ENCODE measurements around the gene TBC1D32.
"Not testable (repeated sequence)": the region's sequence is repeated elsewhere in the genome, so short reads cannot be mapped to it uniquely, and the experiment has no call there.

TBC1D32 gene

DNA sequence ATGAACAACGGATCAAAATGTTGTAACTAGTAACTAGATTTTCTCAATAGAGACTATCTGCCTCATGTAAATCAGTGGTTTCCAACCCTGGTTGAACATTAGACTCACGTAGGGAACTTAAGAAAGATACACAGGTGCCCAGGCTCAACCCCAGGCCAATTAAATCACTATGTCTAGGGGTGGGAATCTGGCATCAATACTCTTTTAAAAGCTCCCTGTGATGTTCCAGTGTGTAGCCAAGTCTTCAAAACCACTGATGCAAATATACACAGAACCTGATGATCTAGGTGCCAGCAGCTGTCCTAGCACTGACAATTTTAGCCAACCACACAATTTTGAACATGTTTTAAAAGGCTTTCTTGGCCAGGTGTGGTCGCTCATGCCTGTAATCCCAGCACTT is 128.7 kb downstream of the TBC1D32 start:
- no peak for DNase-seq

DNA sequence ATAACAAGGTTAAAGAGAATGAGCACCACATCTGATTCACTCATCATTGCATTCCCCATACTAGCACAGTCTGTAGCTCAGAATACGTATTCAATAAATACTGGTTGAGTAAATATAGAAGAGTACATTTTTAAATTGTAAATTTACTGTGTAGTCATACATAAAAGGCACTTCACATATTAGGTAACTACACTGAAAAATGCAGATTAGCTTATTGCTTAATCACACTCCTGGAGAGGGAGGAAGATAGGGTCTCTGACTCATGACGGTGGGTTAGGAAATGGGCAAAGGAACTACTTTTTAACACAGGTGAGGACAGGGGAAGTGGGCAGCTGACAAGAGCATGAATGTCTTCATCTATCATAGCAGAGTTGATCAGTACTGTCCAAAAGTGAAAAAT is 133.2 kb downstream of the TBC1D32 start:
- no peak for DNase-seq

DNA sequence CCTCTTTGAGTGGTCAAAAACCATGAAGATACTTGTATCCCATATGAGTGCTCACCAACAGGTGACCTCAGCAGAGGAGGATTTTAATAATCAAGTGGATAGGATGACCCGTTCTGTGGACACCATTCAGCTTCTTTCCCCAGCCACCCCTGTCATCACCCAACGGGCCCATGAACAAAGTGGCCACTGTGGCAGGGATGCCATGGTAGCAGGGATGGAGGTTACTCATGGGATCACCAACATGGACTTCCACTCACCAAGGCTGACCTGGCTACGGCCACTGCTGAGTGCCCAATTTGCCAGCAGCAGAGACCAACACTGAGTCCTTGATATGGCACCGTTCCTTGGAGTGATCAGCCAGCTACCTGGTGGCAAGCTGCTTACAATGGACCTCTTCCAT is 138.2 kb downstream of the TBC1D32 start:
- DNase-seq = not testable (repeated sequence)

DNA sequence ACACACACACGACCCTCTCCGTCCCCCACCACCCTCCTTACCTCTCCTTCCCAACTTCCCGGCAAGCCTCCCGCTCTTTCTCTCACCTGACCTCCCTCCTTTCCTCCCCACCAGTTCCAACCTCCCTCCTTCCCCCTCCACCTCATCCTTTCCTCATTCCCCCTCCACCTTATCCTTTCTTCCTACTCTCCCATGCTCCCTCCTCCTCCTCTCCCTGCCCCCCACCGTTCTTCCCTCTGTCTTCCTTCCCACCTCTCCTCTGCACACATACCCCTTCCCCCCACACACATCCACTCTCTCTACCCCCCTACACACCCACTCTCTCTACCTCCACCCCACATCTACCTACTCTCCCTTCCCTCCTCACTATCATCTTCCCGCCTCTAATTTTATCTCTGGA is 144.2 kb downstream of the TBC1D32 start:
- DNase-seq = no peak

DNA sequence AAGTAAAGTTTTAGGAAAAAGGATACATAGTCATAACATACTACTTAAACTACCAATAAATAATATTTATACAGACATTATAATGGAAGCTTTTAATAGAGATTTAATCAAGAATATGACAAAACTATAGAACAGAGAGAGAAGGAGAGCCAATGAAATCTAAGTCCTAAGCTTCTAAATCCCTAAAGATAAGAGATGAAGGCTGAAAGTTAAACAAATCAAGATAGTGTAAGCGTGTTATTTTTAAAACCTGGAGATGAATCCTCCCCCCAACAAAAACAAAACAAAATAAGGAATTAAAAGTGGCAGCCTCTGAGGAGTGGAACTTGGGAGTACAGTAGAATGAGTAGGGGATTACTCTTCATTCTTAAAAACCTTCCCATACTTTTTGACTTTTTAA is 145.9 kb downstream of the TBC1D32 start:
- DNase-seq = no peak

DNA sequence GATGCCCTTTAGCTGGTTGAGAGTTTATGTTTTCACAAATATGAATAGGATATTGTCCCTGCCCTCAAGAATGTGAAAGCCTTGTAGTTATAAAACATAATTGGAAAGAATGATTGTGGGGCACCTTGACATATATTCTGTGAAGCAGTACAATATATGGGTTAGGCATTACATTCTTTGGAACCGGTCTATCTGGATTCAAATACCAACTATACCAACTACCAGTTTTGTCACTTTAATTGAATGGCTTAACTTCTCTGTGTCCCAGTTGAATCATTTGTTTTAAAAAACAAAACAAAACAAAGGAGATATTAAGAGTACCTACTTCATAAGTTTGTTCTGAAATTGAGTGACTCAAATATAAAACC is 146.5 kb downstream of the TBC1D32 start:
- no peak for DNase-seq

DNA sequence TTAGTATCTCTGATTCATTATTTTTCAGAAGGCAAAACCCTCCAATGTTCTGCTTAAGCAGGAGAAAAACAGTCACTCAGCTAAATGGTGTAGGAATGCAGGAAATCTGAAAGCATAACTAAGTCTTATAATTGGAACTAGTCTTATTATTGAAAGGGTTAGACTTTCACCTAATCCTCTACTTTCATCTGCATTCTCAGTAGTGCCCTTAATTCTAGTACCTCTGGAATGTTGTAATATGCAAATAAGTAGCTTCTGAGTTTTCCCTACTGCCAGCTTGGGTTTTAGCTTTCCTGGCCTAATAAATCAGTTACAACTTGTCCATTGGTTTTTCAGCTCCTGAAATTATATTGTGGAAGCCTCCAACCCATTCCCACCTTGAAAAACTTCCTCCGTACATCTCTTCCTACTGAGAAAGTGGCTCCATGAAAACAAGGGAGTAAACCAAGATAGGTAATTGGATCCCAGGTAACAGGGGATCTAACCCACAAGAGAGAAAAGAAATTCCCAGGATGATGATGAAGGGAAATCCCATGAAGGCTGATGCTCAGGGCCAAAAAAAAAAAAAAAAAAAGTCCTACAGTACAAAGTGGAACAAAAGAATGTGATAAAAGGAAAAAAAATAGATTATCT is 147.0 kb downstream of the TBC1D32 start:
- DNase-seq = no peak

DNA sequence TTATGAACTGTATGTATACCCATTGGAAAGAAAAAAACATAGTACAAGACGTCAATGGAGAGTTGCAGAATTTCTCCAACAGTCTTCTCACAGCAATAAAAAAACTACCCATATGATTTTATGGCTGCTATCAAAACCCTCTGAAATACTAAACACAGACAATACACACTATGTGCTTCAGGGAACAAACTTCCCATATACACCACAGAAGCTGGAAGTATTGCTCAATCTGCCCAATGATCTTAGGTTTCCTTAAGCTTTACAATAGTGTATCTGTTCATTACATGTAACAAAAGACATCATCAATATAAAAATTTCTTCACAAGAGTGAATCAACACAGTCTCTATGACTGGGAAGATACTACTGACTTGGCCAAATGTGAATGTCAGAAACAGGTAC is 150.5 kb downstream of the TBC1D32 start:
- DNase-seq = no peak

DNA sequence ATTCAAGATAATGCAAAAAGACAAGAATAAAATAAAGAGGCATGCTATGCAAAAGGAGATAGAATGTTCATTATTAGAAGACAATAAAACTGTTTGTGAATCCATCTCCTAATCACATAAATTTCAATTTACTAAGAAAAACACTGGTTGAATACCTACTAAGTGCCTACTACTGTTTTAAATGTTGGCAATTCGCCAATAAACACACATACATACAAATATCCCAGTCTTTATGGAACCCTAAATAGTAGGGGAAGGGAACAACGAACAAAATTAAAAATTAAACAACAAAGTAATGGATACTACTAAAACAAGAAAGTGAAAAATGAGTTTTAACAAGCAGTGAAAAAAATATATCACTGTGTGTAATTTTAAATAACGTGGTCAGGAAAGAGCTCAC is 158.5 kb downstream of the TBC1D32 start:
- no peak for DNase-seq

DNA sequence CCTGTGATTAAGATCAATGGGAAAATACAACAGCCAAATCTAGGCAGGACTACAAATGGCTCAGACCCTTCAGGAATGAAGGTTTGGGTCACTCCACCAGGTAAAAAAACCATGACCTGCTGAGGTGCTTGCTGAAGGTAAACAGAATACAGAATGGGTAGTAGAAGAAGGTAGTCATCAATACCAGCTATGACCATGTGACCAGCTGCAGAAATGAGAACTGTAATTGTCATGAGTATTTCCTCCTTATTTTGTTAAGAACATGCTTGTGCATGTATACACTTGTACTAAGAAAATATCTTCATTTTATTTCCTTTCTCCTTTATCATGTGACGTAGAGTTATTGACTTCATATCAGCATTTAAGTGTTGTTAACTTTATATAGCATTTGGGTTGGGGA is 161.8 kb downstream of the TBC1D32 start:
- DNase-seq = not testable (repeated sequence)

DNA sequence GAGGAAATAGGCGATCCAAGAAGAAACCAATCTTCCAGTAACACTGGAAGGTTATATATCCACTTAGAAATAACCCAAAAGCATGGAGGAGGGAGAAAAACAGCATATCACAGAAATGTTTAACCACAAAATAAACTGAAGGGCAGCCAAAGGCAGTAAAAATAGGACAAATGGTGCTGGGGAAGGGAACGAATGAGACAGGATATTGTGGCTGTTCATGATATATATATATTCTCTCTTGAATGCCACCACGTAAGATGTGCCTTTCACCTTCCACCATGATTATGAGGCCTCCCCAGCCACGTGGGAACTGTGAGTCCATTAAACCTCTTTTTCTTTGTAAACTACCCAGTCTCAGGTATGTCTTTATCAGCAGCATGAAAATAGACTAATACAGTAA is 162.4 kb downstream of the TBC1D32 start:
- no peak for DNase-seq

DNA sequence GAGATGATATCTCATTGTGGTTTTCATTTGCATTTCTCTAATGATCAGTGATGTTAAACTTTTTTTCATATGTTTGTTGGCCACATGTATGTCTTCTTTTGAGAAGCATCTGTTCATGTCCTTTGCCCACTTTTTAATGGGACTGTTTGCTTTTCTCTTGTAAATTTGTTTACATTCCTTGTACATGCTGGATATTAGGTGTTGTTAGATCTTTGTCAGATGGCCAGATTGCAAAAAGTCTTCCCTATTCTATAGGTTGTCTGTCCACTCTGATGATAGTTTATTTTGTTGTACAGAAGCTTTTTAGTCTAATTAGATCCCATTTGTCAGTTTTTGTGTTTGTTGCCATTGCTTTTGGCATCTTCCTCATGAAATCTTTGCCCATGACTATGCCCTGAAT is 172.4 kb downstream of the TBC1D32 start:
- no peak for DNase-seq

DNA sequence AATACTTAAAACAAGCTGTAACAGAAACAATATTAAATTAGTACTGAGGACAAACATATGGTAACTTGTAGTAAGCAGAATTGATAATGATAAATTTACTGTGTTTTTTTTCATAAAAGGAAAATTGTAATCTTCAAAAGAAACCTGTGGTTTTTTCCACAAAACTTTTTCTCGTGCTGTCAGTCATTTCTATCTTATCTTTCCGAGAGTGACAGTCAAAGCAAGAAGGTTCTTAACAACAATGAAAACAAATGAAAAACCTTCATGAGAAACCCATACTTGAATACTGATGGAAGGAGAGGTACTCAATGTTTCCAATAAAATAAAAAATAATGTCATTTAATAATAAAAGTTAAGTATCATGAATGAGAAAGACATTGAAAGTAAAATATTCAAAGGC is 174.0 kb downstream of the TBC1D32 start:
- DNase-seq = no peak

DNA sequence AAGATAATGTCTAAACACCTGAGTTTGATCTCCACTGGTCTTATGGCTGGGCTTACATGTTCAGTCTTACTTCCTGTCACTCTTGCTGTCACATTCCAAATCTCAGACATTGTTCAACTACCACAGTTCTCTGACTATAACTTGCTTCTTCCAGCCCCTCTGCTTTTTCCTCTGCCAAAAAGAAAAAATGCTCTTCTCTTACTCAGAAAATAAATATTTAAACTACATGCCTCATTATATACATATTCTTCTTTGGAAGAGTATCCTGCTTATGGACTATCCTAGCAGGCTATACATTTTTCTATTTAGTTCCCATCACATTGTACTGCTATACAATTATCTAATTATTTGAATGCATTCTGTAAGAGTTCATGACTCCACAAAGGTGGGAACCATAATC is 175.4 kb downstream of the TBC1D32 start:
- no peak for DNase-seq

DNA sequence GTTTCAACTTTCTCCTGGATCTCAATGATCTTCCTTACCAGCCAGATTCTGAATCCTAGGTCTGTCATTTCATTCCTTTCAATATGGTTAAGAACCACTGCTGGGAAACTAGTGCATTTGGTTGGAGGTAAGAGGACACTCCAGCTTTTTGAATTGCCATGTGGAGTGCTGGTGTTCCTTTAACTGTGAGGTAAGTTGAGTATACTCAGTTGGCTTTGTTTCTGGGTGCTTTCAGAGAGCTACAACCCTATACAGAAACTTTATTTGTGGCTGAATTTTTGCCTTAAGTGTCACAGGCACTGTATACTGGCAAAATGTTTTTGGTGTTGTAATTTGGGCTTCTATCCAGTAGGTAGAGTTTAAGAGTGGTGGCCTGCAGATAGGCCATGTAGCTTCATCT is 175.8 kb downstream of the TBC1D32 start:
- no peak for DNase-seq

DNA sequence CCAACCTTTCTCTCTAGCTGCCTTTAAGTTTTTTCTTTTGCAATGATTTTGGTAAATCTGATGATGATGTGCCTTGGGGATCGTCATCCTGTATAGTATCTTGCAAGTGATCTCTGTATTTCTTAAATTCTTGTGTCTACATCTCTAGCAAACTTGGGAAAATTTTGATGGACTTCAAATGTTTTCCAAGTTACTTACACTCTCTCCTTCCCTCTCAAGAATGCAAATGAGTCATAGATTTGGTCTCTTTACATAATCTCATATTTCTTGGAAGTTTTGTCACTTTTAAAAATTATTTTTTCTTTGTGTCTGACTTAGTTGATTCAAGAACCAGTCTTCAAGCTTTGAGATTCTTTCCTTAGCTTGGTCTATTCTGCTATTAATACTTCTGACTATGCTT is 176.4 kb downstream of the TBC1D32 start:
- DNase-seq = no peak

DNA sequence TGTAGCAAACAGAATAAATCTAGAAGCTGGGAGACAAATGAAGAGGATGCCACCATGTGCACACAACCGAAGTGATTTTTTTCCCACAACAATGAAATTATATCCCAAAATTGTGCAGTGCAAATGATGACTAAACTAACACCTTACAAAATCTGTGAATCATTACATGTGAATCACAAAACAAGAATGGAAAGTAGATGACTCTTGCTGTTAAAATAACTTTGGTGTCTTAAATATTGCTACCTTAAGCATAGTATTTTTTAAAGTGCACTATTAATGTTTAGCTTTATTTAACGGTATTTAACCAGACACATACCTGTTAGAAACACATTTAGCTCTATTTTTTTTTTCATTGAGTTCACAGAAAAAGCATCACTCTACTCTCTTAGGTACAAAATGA is 190.8 kb downstream of the TBC1D32 start:
- no peak for DNase-seq

DNA sequence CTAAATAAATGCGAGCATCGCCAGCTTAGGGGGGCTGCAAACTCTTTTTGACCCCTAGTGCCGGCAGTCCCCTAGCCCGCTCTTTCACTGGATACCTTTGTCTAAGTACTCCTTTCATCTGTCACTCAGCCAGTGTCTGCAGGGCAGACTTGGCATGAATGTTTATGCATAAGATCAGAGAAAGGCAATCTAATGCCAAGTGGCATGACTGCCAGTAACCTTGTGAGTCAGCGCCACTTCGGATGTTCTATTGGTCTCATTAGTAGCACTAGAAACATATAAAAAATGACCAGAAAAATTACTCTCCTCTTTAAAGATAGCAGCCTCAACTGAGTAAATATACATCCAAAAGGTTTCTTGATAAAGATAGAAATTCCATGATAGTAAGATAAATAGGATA is 192.2 kb downstream of the TBC1D32 start:
- DNase-seq = no peak

DNA sequence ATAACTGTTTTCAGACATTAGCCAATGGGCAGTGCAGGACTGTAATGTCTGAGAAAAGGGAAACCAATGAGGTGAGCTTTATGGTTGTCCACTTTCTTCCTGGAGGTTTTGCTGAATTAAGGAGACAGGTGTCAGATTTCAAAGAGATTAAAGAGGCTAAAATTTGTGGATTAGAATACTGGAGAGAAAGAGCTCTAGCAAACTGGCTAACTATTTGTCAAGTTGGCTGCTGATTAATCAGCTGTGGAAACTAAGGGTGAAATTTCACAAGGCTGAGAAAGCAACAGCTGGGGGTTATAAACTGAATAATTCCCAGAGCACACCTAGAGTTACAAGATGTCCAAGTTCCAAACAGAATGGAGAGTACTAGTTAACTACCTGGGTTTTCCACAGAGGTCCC is 198.9 kb downstream of the TBC1D32 start:
- DNase-seq = no peak

DNA sequence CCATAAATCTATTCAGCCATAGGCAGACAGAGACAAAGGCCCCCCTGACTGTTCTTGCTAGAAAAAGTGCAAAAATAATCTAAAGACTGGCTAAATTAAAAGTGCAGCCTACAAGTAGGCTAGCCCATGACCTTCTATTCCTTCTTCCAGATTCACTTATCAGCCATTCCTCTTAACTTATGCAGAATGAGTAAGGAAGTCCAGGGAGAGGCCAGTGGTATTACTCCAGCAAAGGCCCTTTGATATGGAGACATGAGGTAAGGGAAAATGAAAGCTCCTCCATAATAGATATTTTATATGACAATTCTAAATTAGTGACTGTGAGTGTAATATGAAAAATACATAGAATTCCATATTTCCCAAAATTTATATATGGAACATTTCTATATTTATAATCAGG is 199.4 kb downstream of the TBC1D32 start:
- DNase-seq = no peak

DNA sequence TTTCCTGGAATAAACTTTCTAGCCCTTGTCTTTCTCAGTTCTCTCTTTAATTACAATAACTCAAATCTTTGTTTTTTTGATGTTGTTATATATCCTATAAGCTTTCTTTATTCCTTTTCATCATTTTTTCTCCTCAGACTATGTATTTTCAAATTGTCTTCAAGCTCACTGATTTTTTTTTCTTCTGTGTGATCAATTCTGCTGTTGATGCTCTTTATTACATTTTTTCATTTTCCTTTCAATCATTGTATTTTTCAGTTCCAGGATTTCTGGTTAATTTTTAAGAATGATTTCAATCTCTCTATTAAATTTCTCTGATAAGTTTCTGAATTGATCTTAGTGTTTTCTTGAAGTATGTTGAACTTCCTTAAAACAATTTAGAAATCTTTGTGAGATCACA is 209.7 kb downstream of the TBC1D32 start:
- DNase-seq = no peak

DNA sequence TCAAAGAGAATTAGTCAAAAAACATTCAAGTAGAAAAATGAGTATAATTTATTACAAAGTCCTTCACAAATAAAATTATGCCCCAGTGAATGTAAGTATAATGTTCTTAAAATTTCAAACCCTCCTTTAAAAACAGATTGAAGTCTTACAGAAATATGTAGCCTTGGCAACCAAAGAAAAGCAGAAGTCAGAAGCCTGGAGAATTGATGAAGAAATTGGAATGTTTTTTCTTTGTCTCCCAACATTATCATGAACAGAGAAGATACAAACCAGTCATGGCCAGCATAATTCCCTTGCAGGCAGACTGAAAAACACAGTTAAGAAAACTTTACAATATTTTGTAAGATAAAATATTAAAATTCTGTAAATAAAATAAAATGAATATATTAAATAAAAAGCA is 221.9 kb downstream of the TBC1D32 start:
- DNase-seq = no peak

DNA sequence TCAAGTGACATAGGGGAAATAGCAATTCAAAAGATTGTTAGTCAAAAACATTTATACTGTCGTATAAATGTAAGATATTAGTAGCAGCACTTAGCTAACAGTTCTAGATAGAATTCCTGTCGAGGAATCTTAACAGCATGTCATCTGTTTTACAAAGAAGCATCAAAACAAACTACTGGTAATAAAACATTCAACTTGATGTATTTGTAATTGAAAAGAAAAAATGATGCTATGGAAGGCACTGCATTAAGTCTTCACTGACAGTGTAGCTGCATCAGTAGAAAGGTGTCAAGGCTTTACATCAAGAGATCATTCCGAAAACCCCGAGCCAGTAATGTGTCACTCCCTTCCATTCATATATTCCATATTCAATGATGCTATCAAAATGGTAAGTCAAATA is 223.5 kb downstream of the TBC1D32 start:
- no peak for DNase-seq

DNA sequence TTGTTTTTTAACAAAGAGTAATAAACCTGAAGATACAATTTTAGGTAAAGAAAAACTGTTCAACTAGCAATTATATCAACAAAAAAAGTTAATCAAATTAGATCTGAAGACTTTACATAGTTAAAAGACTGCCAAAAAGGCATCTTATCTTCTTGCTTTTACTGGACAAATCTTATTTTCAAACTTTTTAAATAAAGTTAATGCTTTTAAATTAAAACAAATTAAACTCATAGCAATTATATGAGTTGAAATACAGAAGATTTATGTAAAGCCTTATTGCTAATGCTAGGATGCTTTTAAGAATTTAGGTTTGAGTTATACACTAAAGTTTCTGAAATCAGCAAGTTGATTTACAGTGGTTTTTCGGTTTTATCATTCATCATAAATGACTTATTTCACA is 227.3 kb downstream of the TBC1D32 start:
- DNase-seq = no peak

DNA sequence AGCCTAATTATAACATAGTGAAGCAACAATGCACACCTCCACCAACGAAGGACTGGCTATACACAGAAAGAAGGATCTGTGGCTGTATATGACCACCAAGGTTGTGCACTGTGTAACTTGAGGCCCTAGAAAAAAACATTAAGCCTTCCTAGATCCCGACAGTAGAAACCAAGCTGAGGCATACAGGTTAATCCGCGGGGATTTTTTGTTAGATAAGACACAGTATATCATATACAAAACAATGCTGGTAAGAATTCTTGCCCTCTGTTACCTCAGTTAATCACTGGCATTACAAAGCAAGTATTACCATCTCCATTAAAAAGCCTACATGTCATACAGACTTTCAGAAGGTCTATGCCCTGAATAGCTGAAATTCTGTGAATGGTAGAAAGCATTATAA is 228.8 kb downstream of the TBC1D32 start:
- DNase-seq = no peak

DNA sequence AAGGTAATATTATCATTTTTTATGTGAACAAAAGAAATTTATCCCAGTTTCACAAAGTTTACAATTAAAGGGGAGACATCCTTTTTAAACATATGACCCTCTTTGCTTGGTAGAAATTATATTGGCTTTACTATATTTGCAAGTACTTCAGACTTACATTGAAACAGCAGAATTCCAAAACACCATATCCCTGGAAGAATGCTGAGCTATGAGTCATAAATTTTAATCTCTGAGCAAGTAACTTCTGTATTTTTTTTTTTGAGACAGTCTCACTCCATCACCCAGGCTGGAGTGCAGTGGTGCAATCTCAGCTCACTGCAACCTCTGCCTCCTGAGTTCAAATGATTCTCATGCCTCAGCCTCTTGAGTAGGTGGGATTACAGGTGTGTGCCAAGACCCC is 240.4 kb downstream of the TBC1D32 start:
- DNase-seq = no peak

Measured in activated T-cell treated with anti-CD3 and anti-CD28 coated beads, Interleukin-2, amount 50 U/mL, for 1 hour (primary cell).